ENCODE data around the gene RGS10.

The RGS10 gene

DNA sequence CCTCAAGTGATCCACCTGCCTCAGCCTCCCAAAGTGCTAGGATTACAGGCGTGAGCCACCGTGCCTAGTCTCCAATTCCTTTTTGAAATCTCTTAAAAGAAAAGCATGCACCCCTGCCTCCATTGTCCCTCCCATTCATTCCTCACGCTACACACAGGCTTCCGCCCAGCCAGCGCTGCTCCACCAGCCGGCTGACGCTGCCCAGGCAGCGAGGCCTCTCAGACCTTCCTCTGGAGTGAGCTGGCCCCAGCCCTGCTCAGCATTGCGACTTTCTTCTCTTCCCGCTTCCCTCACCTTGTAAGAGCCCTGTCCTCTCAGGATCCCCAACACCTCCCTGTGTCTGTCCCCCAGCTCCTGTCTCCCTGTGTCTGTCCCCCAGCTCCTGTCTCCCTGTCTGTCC lies 23.6 kb downstream of the RGS10 start:
- H3K9me3 ChIP-seq (ENCODE audit: insufficient read depth, low read length), result no peaks in the 10 kb centered on the region
- no peak overlapping the region for H3K4me2 ChIP-seq (ENCODE audit: low read depth, low read length, poor library complexity, severe bottlenecking)
- no peak overlapping the region for H2AFZ ChIP-seq (ENCODE audit: low read depth, low read length, severe bottlenecking)
- H3K36me3 ChIP-seq (ENCODE audit: low read length), result no peaks in the 10 kb centered on the region
- no peak overlapping the region for H3K4me3 ChIP-seq (ENCODE audit: insufficient read depth, low read length, poor library complexity, severe bottlenecking)
- no peaks in the 10 kb centered on the region for H3K79me2 ChIP-seq (ENCODE audit: insufficient read depth, low read length)
- H3F3A ChIP-seq (ENCODE audit: insufficient read depth), result peaks cover 14% of the 10 kb centered on the region
- H3K27me3 ChIP-seq (ENCODE audit: low read length), result no peaks in the 10 kb centered on the region
- no peaks in the 10 kb centered on the region for H3K9me2 ChIP-seq (replicated peaks; ENCODE audit: insufficient read depth, low read length)
- no peaks in the 10 kb centered on the region for H4K20me1 ChIP-seq (ENCODE audit: low read depth, low read length)
- TF ChIP-seq CTCF (IDR thresholded peaks at IDR 0.05; ENCODE audit: insufficient read depth, low read length, poor library complexity, severe bottlenecking) (no peak), EZH2phosphoT487 (conservative IDR thresholded peaks at IDR 0.05; ENCODE audit: low read length) (no peak)
- H3K9ac ChIP-seq (ENCODE audit: low read length), result no peak overlapping the region
- H3K27ac ChIP-seq (ENCODE audit: low read depth, low read length), result no peak overlapping the region

DNA sequence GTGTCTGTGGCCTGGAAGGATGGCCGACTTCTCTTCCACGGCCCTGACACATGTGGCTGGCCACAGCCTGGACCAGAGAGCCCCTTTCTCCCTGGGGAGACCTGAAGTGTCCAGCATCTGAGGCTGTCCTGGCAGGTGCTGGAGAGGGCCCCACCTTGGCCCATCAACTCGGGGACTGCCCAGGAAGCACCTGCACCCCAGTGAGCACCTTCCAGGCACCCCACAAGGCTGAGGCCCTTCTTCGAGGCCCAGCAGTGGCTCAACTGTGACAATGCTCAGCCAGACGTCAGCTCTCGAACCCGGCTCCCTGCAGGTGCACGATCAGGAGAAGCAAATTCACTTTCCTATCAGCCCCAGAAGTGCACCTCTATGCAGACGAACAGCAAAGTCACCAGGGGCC lies 24.3 kb downstream of the RGS10 start:
- Histone ChIP-seq H4K20me1 (ENCODE audit: low read depth, low read length) (no peaks in the 10 kb centered on the region), H3K36me3 (ENCODE audit: low read length) (no peaks in the 10 kb centered on the region), H3F3A (ENCODE audit: insufficient read depth) (peaks cover 14% of the 10 kb centered on the region), H3K27me3 (ENCODE audit: low read length) (no peaks in the 10 kb centered on the region), H3K9me3 (ENCODE audit: insufficient read depth, low read length) (no peaks in the 10 kb centered on the region), H3K9ac (ENCODE audit: low read length) (peak overlapping the region; percentile 36), H3K79me2 (ENCODE audit: insufficient read depth, low read length) (no peaks in the 10 kb centered on the region), H2AFZ (ENCODE audit: low read depth, low read length, severe bottlenecking) (peak overlapping the region; percentile 65), H3K9me2 (replicated peaks; ENCODE audit: insufficient read depth, low read length) (no peaks in the 10 kb centered on the region), H3K27ac (ENCODE audit: low read depth, low read length) (peak overlapping the region; percentile 78), H3K4me2 (ENCODE audit: low read depth, low read length, poor library complexity, severe bottlenecking) (peak overlapping the region; percentile 40), H3K4me3 (ENCODE audit: insufficient read depth, low read length, poor library complexity, severe bottlenecking) (no peak overlapping the region)
- TF ChIP-seq EZH2phosphoT487 (conservative IDR thresholded peaks at IDR 0.05; ENCODE audit: low read length) (no peak), CTCF (IDR thresholded peaks at IDR 0.05; ENCODE audit: insufficient read depth, low read length, poor library complexity, severe bottlenecking) (no peak)

DNA sequence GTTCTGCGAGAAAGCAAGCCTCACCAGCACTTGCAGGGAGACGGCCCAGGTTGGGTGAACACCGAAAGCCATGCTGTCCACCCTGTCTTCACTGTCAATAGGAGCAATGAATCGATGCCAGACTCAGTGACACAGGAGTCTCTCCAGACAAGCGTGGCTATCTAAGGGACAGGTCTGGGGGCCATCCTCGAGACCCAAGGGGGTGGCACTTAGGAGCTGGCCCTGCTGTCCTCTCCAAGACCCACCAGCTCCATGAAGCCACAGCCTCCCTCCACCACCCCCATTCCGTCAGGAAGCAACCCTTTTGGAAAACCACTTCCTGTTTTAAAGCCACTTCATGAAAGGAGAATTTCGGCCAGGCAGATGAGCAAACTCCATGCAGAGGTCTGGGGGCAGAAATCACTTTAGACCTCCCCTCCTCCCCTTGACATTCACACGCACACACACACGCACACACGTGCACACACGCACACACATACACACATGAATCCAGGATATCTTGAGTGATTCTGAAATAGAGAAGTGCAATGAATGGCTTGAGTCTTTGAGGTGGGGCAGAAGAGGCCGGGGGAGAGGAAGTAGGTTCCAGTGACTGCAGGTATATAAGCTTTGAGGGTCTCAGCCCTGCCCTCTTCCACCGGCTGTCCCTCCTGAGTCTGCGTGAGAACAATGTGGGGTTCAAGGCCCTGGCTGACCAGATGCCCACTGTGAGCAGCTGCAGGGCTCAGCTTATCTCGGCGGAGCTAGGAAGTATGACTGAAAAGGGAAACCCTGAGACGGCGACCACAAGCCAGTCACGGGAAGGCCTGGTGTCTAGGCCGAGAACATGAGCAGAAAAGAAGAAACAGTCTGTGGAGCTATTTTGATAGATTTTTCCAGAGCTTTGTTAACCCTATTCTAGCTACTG lies 25.0 kb downstream of the RGS10 start:
- Histone ChIP-seq H3F3A (ENCODE audit: insufficient read depth) (peaks cover 14% of the 10 kb centered on the region), H3K4me2 (ENCODE audit: low read depth, low read length, poor library complexity, severe bottlenecking) (peak overlapping the region; percentile 40), H4K20me1 (ENCODE audit: low read depth, low read length) (no peaks in the 10 kb centered on the region), H3K27ac (ENCODE audit: low read depth, low read length) (peak overlapping the region; percentile 78), H3K9ac (ENCODE audit: low read length) (peak overlapping the region; percentile 36), H3K9me2 (replicated peaks; ENCODE audit: insufficient read depth, low read length) (no peaks in the 10 kb centered on the region), H3K9me3 (ENCODE audit: insufficient read depth, low read length) (no peaks in the 10 kb centered on the region), H3K79me2 (ENCODE audit: insufficient read depth, low read length) (no peaks in the 10 kb centered on the region), H3K27me3 (ENCODE audit: low read length) (no peaks in the 10 kb centered on the region), H2AFZ (ENCODE audit: low read depth, low read length, severe bottlenecking) (peak overlapping the region; percentile 65), H3K4me3 (ENCODE audit: insufficient read depth, low read length, poor library complexity, severe bottlenecking) (no peak overlapping the region), H3K36me3 (ENCODE audit: low read length) (no peaks in the 10 kb centered on the region)
- TF ChIP-seq CTCF (IDR thresholded peaks at IDR 0.05; ENCODE audit: insufficient read depth, low read length, poor library complexity, severe bottlenecking) (no peak), EZH2phosphoT487 (conservative IDR thresholded peaks at IDR 0.05; ENCODE audit: low read length) (no peak)
